Tibial artery (tissue), 4 donors: ENCODE data around the gene MICU1.

Experiments used
- DNase-seq, 2 donors: peaks; one replicate each; pipeline ENCODE4 v3.0.0-alpha.2; 2019
- H3K27ac ChIP-seq, 2 donors: fragments of 200-600 bp; sonication (generic) in 1 of 2; 1 replicate in 1 of 2; 2 replicates in 1 of 2; pipeline ENCODE4 v1.5.1; 2018 to 2019; ENCODE audit warnings: mild to moderate bottlenecking in 1 of 2
- H3K27me3 ChIP-seq, 2 donors: fragments of 200-600 bp; sonication (generic) in 1 of 2; one replicate each; pipeline versions ENCODE4 v1.5.1 to v1.6.0; 2016 to 2019
- H3K36me3 ChIP-seq, 3 donors: fragments of 200-600 bp; sonication (generic) in 2 of 3; one replicate each; pipeline ENCODE4 v1.5.1; 2016 to 2019; ENCODE audit warnings: mild to moderate bottlenecking in 2 of 3
- H3K4me1 ChIP-seq, 4 donors: fragments of 200-600 bp; sonication (generic) in 2 of 4; 1 replicate in 3 of 4; 2 replicates in 1 of 4; pipeline ENCODE4 v1.5.1; 2016 to 2019
- H3K4me3 ChIP-seq, 2 donors: fragments of 200-600 bp; sonication (generic) in 1 of 2; 1 replicate in 1 of 2; 2 replicates in 1 of 2; pipeline ENCODE4 v1.5.1; 2018 to 2019; ENCODE audit warnings: mild to moderate bottlenecking in 2 of 2
- H3K9me3 ChIP-seq, 3 donors: fragments of 200-600 bp; sonication (generic) in 1 of 3; one replicate each; pipeline ENCODE4 v1.5.1; 2016 to 2019
- intact Hi-C: fragments of 100-400 bp; cut with DNase I; formaldehyde crosslinking; loops from one replicate; pipeline ENCODE4 v1.15.0; 2023; ENCODE audit warnings: low total_unique reads
- TF ChIP-seq, protein P1 (sequence below), 2 experiments: fragments of 200-600 bp in 1 of 2; fragments of 450-650 bp in 1 of 2; IDR thresholded peaks; one replicate each; pipeline ENCODE4 v1.5.1; 2017 to 2019; ENCODE audit warnings: antibody characterized with exemption in 2 of 2, mild to moderate bottlenecking in 1 of 2, moderate library complexity in 1 of 2

MICU1 gene

GRCh38 chr10:72508033-72508432, 117.8 kb downstream of the MICU1 start:
- no peak for DNase-seq
- Histone ChIP-seq H3K4me3 (no peak overlapping the region), H3K27ac (no peak overlapping the region), H3K36me3 (no peaks in the 10 kb centered on the region), H3K27me3 (no peaks in the 10 kb centered on the region), H3K4me1 (peaks cover 0 to 9% (median 2%) of the 10 kb centered on the region in 4 donors), H3K9me3 (no peaks in the 10 kb centered on the region)
- TF ChIP-seq, protein P1, sequence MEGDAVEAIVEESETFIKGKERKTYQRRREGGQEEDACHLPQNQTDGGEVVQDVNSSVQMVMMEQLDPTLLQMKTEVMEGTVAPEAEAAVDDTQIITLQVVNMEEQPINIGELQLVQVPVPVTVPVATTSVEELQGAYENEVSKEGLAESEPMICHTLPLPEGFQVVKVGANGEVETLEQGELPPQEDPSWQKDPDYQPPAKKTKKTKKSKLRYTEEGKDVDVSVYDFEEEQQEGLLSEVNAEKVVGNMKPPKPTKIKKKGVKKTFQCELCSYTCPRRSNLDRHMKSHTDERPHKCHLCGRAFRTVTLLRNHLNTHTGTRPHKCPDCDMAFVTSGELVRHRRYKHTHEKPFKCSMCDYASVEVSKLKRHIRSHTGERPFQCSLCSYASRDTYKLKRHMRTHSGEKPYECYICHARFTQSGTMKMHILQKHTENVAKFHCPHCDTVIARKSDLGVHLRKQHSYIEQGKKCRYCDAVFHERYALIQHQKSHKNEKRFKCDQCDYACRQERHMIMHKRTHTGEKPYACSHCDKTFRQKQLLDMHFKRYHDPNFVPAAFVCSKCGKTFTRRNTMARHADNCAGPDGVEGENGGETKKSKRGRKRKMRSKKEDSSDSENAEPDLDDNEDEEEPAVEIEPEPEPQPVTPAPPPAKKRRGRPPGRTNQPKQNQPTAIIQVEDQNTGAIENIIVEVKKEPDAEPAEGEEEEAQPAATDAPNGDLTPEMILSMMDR (IDR thresholded peaks at IDR 0.05), result no peak
- intact Hi-C loops, result no loop called here

- intact Hi-C loops, result no loop called here
- Histone ChIP-seq H3K36me3 (no peaks in the 10 kb centered on the region), H3K9me3 (no peaks in the 10 kb centered on the region), H3K27me3 (no peaks in the 10 kb centered on the region), H3K4me3 (no peak overlapping the region), H3K4me1 (peaks cover 0 to 9% (median 3%) of the 10 kb centered on the region in 4 donors), H3K27ac (no peak overlapping the region)
- DNase-seq, result no peak
- TF ChIP-seq, protein P1 (IDR thresholded peaks at IDR 0.05), result no peak
Measured at GRCh38 chr10:72506474-72506873, 119.4 kb downstream of the MICU1 start.

- H3K27ac ChIP-seq, result no peak overlapping the region
- no peaks in the 10 kb centered on the region for H3K27me3 ChIP-seq
- H3K9me3 ChIP-seq, result no peaks in the 10 kb centered on the region
- intact Hi-C loops, result no loop called here
- H3K36me3 ChIP-seq, result no peaks in the 10 kb centered on the region
- TF ChIP-seq, protein P1 (IDR thresholded peaks at IDR 0.05), result no peak
- no peak overlapping the region for H3K4me3 ChIP-seq
- DNase-seq, result no peak
- H3K4me1 ChIP-seq, result peaks cover 0 to 9% (median 3%) of the 10 kb centered on the region in 4 donors
Measured at GRCh38 chr10:72505435-72505834, 120.4 kb downstream of the MICU1 start.

DNA sequence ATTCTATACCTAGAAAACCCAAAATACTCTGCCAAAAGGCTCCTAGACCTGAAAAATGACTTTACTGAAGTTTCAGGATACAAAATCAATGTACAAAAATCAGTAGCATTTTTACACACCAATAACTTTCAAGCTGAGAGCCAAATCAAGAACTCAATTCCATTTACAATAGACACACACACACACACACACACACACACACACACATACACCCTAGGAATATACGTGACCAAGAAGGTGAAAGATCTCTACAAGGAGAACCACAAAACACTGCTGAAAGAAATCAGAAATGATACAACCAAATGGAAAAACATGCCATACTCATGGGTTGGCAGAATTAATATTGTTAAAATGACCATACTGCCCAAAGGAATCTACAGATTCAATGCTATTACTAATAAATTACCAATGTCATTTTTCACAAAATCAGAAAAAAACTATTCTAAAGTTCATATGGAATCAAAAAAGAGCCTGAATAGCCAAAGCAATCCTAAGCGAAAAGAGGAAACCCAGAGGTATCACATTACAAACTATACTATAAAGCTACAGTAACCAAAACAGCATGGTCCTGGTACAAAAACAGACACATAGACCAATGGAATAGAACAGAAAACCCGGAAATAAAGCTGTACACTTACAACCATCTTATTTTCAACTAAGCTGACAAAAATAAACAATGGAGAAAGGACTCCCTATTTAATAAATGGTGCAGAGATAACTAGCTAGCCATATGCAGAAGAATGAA, 122.0 kb downstream of the MICU1 start:
- DNase-seq, result no peak
- intact Hi-C loops, result no loop called here
- no peaks in the 10 kb centered on the region for H3K9me3 ChIP-seq
- no peaks in the 10 kb centered on the region for H3K36me3 ChIP-seq
- H3K27ac ChIP-seq, result peak overlapping the region in 1 of 2 donors; percentile 37
- H3K27me3 ChIP-seq, result no peaks in the 10 kb centered on the region
- H3K4me3 ChIP-seq, result no peak overlapping the region
- H3K4me1 ChIP-seq, result peaks cover 0 to 9% (median 3%) of the 10 kb centered on the region in 4 donors
- TF ChIP-seq, protein P1 (IDR thresholded peaks at IDR 0.05), result no peak

- TF ChIP-seq, protein P1 (IDR thresholded peaks at IDR 0.05), result no peak
- Histone ChIP-seq H3K9me3 (no peaks in the 10 kb centered on the region), H3K27me3 (no peaks in the 10 kb centered on the region), H3K27ac (peak overlapping the region in 1 of 2 donors; percentile 37), H3K36me3 (peaks cover 0 to 2% (median 0%) of the 10 kb centered on the region in 3 donors), H3K4me3 (no peak overlapping the region), H3K4me1 (peaks cover 0 to 9% (median 3%) of the 10 kb centered on the region in 4 donors)
- DNase-seq, result peak in 1 of 2 donors; percentile 25
- intact Hi-C loops, result no loop called here
Measured at GRCh38 chr10:72503241-72503640, 122.6 kb downstream of the MICU1 start.
